Right renal pelvis (tissue), 4 donors: Measurements from ENCODE around the gene VSNL1. TPM values are rescaled to one million over a fixed set of nuclear protein-coding genes. Genes with fewer than 3 reads are reported as not detected.

Experiments
- DNase-seq, 4 donors: peaks; one replicate each; pipeline ENCODE4 v3.0.0-alpha.2; 2013; ENCODE audit warnings: low read depth in 4 of 4, low spot score in 3 of 4, missing footprints in 1 of 4
- polyA plus RNA-seq, 4 donors: library from polyadenylated mRNA; unstranded; fragments of 120-200 nt; gene quantifications; one replicate each; pipeline ENCODE4 v1.2.1, GENCODE V29; 2013; ENCODE audit not compliant: insufficient read length in 4 of 4

The VSNL1 gene
- polyA plus RNA-seq, 4 donors = 3.3 to 4.9 (median 4.2) TPM

- DNase-seq = no peak
These were observed 96.8 kb downstream of the VSNL1 start for GRCh38 chr2:17637131-17637906.

- no peak for DNase-seq
These were observed 97.8 kb downstream of the VSNL1 start for GRCh38 chr2:17638196-17638743.

GRCh38 chr2:17640406-17640805 is 99.9 kb downstream of the VSNL1 start:
- DNase-seq = no peak

GRCh38 chr2:17643031-17643615 is 102.6 kb downstream of the VSNL1 start:
- DNase-seq = no peak

- DNase-seq = no peak
These were observed 104.7 kb downstream of the VSNL1 start for GRCh38 chr2:17644997-17645720.

- DNase-seq = peak; percentile 71 to 77 (median 76)
These were observed 105.6 kb downstream of the VSNL1 start for GRCh38 chr2:17646081-17646554.

- DNase-seq = no peak
These were observed 106.6 kb downstream of the VSNL1 start for GRCh38 chr2:17646838-17647701.

GRCh38 chr2:17648581-17648980 is 108.1 kb downstream of the VSNL1 start:
- DNase-seq = no peak

- DNase-seq = no peak
These were observed 108.5 kb downstream of the VSNL1 start for GRCh38 chr2:17649026-17649425.

- no peak for DNase-seq
These were observed 112.3 kb downstream of the VSNL1 start for GRCh38 chr2:17652681-17653394.

- DNase-seq = no peak
These were observed 117.3 kb downstream of the VSNL1 start for GRCh38 chr2:17657759-17658158.

GRCh38 chr2:17658251-17658843 is 117.9 kb downstream of the VSNL1 start:
- DNase-seq = no peak

- no peak for DNase-seq
These were observed 119.7 kb downstream of the VSNL1 start for GRCh38 chr2:17660219-17660618.

- no peak for DNase-seq
These were observed 121.0 kb downstream of the VSNL1 start for GRCh38 chr2:17661460-17661859.

- DNase-seq = no peak
These were observed 122.2 kb downstream of the VSNL1 start for GRCh38 chr2:17662723-17663122.

GRCh38 chr2:17664534-17664933 is 124.0 kb downstream of the VSNL1 start:
- DNase-seq = no peak

GRCh38 chr2:17667898-17668297 is 127.4 kb downstream of the VSNL1 start:
- no peak for DNase-seq

GRCh38 chr2:17672583-17673317 is 132.3 kb downstream of the VSNL1 start:
- DNase-seq = no peak

GRCh38 chr2:17674817-17675216 is 134.3 kb downstream of the VSNL1 start:
- DNase-seq = no peak
